HG03432 (cell line): ENCODE data around the gene SLC35F3.

Experiments used
- ATAC-seq: cut with Tn5 transposase; IDR thresholded peaks from one replicate; pipeline ENCODE4 v1.9.1; 2021; ENCODE audit warnings: mild to moderate bottlenecking, moderate library complexity; ENCODE audit not compliant: unreplicated experiment

The SLC35F3 gene

DNA sequence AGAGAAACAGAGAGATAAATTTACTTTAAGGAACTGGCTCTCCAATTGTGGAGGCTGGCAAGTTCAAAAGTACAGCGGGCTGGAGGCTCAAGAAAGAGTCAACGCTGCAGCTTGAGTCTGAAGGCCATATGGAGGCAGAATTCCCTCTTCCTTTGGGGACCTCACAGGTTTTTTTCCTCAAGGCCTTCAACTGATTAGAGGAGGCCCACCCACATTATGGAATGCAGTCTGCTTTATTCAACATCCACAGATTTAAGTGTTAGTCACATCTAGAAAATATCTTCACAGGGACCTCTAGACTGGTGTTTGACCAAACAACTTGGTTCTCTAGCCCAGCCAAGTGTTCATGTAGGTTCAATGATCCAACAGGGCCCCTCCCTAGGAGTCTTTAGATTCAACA is 117.8 kb downstream of the SLC35F3 start:
- ATAC-seq = no peak

DNA sequence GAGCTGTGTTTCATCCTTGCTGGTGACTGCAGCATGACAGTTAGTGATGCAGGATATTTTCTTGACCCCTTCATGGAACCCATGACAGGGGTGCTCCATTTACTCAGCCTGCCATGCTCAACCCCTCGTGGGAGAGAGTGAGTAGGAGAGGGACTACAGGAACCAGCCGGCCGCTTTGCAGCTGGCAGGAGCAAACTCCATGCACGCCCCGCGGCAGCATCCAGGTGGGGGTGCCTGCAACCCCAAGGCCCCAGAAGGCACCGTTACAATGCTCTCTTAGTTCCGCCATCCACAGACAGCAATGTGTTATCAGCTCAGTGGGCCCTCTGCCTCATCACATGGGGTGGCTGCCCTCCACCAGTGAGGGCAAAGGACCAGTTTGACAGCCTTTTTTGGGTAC is 135.1 kb downstream of the SLC35F3 start:
- no peak for ATAC-seq

DNA sequence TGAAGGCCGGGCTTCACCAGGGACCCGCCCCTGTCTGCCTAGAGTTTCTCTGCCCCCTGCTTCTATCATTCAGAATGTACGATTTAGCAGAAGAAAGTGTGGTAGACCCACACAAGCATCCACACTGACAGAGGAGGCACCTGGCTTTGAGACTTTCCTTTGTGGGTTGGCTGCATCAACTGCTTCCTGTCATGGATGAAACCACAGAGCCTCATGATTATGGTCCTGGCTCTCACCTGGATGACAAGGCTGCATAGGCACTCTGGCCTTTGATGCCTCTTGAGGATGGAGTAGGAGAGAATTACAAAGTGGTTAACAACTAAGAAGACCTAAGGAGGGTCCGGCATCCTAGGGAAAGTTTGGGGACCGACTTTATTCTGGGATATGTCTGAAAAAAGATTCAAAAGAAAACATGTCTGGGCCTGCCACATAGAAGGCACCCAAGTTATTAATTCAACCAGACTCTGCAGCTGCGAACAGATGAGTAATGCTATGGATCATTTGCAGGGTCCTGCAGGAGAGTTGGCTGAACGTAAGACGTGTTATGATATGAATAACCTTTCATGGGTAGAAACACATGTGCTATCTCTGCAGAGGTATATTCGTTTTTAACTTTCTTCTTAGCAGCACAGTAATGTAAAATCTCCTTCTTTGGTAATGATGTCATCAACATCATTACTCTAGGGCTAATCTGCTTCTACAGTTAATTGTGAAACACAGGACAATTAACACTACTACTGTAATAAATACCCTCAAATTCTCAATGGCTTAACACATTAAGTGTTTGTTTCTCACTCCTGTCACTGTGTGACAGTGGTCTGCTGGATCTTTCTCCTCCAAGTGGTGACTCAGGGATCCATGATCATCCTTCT is 136.2 kb downstream of the SLC35F3 start:
- no peak for ATAC-seq

DNA sequence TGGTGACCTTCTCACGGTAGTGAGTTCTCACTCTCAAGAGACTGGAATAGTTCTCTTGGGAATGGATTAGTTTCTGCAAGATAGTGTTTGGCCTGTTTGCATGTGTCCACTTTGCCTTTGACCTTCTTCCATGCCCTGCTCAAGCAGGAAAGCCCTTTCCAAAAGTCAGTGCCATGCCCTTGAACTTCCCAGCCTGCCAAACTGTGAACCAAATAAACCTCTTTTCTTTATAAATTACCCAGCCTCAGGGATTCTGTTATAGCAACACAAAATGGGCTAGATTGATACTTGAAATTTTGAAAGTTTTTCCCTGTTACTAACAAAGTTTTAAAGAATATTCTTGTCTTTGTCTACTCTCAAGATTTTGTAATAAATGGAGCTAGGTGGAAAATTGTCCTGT is 139.6 kb downstream of the SLC35F3 start:
- no peak for ATAC-seq

DNA sequence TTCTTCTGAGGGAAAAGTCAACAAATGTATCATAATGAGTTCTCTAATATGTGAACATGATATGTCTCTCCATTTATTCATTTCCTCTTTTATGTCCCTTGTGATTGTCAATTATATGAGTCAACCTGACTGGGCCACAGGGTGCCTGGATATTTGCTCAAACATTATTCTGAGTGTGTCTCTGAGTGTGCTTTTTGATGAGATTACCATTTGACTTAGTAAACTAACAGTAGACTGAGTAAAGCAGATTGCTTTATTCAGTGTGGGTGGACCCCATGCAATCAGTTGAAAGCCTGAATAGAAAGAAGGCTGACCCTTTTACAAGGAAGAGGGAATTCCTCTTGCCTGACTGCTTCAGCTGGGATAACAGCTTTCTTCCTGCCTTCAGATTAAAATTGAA is 142.6 kb downstream of the SLC35F3 start:
- no peak for ATAC-seq

DNA sequence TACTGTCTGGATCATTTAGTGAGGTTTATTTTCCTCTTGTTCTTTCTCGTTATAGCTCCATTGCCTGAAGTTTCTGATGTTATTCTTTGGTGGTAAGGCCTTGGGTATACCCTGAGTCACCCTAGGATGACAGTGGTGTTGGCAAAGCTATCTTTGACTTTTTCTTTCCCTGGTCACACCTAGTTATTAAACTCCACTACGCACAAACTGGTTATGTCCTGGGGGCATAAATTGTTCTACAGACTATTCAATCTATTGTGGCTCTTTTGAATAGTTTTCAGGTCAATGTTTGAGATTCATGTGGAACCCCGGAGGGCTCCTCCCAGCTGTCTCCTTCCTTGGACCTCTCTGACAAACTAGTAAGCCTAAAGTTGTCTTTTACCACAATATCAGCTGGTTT is 157.7 kb downstream of the SLC35F3 start:
- ATAC-seq = no peak

DNA sequence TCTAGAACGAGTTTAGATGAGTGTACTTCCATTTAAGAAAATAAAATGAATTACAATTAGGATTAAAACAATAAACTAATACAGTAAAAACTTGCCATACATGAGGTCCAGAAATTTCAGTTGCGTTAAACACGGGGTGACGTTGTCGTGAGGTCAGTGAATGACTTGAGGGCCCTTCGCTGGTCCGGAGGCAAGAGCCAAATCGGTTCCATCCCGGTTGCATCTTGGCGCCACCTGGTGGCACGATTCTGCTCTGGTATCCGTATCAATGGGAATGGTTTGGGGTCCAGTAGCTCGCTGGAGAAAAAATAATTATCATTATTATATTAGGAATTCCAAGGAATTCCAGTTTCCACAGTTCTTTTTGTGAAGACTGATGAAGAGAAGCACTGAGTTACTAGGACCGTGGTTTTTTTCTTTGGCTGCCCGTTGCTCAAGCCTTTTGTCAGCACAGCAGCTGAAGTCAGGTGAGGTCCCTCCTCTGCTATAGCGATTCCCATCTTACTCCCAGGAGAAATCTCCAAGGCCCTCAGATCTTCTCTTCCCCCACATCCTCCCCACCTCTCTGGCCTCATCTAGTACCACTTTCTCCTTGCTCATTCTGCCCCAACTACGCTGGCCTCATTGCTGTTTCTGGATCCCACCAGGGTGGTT is 161.4 kb downstream of the SLC35F3 start:
- ATAC-seq = no peak

DNA sequence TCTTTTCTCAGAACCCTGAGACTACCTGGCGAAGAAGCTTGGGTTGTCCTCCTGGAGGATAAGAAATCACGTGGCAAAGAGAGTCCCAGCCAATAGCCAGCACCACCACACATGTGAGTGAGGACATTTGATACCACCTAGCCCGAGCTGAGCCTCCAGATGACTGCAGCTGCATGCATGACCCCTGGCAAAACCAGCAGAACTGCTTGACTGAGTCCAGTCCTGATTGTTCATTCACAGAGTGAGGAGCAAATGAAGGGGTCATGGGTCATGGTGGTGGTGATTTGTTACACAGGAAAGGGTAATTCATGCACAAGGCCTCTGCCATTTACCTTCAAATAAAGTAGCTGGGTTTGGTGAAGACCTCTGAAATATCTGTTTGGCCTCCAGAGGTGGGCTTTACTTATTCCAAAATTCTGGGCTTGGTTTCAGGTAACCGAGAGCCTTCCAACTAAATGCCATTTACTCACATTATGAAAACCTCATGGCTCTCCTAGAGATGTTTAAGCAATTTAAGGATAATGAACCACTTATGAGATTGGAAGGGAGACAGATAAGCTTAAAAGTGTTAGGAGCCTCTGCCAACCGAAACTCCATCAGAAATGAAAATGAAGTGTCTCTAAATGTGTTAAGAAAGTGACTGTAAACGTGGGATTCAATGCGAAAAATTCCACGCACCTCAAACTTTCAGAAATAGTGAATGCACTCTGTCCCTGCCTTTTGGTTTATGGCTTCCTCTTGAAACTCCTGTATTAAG is 163.3 kb downstream of the SLC35F3 start:
- no peak for ATAC-seq

DNA sequence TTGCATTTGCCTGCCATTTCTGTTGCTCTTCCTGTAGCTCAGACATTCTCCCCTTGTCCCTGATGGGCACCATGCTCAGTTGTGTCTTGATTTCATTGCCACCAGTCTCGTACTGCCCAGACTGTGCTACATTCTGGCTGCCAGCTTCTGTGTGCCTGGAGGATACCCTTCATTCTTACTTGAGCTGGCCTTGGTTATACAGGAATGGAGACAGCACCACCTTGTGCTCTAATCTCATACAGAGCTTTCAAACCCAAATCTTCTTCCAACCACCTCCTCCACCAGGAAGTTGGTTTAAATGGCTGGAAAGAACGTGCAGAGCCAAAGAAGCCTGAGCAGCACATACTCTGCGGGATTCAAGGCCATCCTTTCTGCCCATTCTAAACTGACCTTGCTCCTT is 165.3 kb downstream of the SLC35F3 start:
- no peak for ATAC-seq

DNA sequence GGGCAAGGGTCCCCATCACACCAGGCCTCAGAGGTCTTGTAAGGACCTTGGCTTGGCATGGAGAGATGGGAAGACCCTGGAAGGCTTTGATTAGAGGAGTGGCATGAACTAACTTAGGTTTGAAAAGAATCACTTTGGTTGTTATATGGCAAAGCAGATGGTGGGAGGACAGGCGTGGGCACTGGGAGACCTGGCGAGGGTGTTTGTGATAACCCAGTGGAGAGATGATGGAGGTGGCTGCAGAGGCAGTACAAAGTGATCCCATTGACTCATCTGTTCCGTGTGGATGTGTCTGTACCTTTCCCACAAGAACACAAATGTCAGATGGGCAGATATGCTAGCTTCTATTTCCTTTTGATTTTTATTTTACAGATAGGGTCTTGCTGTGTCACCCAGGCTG is 168.3 kb downstream of the SLC35F3 start:
- no peak for ATAC-seq

DNA sequence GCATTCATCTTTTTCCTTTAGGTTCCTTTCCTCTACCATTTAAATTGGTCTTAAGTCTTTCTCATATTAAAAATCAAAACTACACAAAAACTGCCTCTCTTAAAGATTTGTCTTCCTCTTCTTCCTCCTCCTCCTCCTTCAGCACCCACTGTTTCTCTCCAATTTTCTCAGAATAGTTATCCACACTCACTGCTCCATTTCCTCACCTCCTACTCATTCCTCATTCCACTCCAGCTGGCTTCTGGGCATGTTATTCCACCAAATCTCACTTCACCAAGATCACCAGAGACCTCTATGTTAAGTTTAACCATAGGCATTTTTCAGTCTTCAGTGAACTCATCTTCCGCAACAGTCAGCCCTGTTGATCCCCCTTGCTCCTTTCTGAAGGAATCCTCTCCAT is 173.7 kb downstream of the SLC35F3 start:
- ATAC-seq = no peak

DNA sequence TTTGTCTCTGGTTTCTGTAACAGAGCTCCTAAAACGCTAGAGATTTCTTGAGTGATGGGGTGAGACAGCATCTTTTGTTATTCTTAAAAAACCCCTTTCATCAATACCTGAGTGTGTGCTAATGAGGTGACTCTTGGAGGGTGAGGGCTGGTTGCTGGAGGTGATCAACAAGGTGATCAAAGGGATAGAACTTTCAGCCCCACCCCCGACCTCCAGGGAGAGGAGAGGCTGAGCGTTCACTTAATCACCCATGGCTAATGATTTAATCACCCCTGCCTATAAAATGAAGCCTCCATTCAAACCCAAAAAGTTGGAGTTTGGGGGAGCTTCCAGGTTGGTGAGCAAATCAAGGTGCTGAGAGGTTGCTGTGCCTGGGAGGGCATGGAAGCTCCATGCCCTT is 175.4 kb downstream of the SLC35F3 start:
- no peak for ATAC-seq

DNA sequence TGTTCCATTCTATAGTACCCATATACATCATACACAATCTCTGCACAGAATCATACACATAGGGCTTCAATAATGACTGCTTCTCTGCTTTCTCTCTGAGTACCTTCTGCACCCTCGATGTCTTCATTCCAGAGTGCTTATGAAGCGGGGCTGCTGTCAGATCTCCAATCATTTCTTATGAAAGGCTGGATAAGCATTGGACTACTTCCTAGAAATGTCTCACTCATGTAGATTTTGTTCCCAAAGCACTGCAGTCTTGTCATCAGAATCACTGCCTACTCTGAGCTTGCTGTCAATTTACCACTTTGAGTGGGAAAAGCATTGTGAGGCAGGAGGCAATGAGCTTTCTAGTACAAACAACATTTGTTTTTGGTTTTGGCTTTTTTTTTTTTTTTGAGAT is 179.0 kb downstream of the SLC35F3 start:
- no peak for ATAC-seq

DNA sequence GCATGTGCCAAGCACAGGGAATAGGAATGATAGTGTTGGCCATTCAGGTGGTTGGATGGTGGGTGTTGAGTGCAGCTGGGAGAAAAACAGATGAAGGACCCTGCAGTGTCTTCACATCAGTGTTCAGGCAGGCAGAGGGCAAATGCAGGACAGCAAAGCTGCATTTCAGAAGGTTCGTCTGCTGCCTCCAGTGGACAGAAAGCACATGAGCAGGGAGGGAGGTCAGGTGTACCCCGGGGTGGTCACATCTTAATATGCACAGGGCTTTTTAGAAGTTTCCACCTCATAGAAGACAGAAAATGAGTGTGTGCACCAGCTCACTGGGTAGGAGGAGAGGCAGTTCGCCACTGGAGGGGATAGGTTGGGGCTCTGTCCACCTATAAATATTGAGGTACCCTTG is 184.9 kb downstream of the SLC35F3 start:
- ATAC-seq = no peak

DNA sequence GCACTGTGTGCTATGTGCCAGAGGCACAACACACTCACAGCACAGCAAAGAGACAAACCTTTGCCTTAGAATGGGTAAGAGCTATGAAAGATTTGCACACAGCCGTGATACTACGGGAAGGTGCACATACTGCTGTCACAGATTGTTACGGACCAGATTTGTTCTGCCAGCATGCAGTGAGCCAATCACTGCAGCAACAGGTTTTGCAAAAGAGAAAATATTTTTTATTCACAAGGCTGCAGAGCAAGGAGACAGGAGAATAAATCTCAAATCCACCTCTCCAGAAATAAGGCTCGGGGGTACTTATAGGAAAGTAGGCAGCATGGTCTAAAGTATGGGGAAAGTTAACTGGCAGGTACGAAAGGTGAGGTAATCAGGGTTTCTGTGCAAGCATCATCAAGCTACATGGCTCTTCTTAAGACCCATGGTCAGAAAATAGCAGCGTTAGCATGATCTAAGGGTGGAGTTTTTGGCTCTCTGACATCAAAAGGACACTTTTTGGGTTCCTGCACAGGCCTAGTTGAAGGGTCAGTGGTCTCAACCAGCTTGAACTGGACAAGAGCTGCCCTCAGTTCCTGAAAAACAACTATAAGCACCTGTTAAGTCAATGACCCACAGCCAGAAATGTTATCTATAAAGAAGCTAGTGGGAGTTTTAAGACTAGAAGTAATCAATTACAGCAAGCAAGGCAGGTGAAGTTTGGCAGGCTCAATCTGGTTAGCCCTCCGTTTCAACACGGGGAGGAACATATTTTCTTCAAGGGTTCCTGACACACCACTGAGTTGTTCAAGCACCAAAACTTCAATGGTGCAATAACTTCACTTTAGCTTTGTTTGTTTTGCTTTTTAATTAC is 186.0 kb downstream of the SLC35F3 start:
- no peak for ATAC-seq

DNA sequence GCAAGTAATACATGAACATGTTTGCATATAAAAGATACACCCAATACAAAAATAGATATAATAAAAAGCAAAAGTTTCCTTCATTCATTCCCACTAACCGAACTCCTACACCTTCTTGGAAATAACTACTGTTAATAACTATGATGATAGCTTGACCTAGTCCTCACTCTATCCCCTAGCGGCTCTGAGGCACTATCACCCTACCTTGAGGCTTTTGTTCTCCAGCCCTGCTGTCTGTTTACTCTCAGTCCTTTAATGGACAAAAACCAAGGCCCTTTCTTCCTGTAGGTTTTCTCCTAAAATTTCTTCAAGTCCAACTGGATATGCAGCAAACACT is 186.6 kb downstream of the SLC35F3 start:
- ATAC-seq = no peak

DNA sequence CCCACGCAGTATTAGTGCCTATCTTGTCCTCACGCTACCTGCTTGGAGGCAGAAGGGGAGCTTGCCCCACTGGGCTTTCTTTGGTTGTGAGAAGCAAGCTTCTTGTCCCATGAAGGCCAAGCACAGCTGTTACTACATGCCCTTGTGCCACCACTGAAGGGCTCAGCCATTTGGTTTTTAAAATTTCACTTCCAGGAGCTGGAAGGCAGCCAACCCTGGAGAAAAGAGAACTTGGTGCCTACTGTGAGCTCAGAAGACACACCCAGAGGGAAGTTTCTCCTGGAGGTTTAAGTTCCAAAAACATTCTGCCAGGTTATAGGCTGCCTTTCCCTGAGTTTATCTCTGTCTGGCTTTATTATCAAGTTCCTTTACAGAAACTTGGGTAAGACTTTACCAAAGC is 187.4 kb downstream of the SLC35F3 start:
- no peak for ATAC-seq

DNA sequence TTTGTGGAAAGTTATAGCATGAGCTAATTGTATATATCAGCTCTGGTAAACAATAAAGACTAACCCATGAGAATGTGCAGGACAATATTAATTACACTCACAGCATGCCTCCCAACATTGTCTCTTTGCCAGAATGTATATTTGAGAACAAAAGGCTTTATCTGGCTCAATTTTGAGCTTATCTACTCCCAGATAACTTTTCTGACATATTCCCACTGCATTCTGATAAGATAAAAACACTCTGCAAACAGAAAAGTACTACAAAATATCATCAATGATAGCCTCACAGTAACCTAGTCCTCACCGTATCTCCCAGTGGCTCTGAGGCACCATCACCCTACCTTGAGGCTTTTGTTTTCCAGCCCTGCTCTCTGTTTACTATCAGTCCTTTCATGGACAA is 188.6 kb downstream of the SLC35F3 start:
- no peak for ATAC-seq

DNA sequence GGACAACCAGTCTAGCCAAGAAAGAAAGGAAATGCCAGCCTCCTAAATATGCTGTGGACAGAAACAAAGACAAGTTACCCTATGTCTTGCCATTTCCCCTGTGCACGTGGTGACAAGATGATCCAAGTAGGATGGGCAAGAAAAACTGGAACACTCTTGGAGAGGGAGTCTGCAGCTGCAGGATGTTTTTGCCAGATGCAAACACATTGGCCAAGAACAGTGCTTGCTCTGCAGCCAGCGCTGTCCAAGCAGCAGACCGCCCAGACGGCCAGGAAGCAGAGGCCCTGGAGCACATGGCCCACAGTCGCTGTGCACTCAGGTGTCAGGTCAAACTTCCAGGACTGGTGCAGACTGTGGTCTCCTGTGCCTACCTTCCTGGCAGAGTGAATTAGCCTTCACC is 189.3 kb downstream of the SLC35F3 start:
- no peak for ATAC-seq

DNA sequence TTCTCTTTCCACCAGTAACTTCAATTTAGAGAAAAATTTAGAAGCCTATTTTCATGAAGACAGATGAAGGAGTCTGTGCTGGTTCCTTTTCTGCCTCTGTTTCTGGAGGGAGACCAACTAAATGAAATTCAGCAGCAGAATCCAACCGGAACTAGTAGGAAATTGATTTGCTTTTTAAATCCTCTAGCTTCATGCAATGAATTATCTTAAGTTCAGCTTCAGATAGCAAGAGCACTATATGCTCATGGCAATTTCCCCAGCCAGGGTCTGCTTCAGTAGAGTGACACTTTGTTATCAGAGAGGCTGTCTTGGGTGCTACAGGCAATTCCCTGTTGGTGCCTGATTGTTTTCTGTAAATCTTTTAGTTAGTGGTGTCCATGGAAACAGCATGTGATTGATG is 189.7 kb downstream of the SLC35F3 start:
- no peak for ATAC-seq

DNA sequence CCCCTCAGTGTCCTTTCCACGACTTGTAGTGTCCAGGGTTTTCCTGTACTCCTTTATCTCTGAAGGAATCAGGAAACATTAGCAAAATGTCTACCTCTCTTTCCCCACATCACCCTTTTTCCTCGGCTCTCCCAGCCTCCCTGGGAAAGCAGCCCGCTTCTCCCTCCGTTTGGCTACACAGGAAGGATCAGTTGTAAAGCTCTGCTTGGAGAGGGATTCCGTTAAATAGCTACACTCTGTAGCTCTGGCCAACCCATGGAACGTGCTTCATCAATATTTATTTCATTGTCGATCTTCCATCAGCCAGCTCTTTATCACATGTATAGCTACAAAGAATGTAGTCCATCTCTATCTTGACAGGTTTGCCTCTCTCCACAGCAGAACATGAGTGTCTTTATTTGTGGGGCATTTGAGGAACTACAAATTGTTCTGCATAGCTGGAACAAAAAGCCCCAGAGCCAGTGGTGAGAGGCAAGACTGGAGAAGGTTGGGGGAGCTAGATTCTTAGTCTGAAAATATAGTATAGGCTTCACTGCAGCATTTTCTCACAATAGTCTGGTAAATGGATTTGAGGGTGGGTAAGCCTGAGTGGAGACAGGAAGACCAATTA is 191.8 kb downstream of the SLC35F3 start:
- no peak for ATAC-seq
